Kidney (tissue), 14 donors: Measurements from ENCODE around the gene EIF4G3. TPM values are rescaled to one million over a fixed set of nuclear protein-coding genes. Genes with fewer than 3 reads are reported as not detected.
A peak's percentile ranks its signal among the peaks of the same experiment; 100 is the strongest.

ENCODE experiments used
- DNase-seq, 5 donors: peaks; one replicate each; pipeline ENCODE4 v3.0.0-alpha.2; 2013 to 2020
- FAIRE-seq: peaks from 2 replicates; lab custom pipeline; 2012; peaks lifted over from hg19 to GRCh38; lab: Jason Lieb, UNC
- H3K27ac ChIP-seq, 2 donors: one replicate each; pipeline ENCODE4 v1.7.0; 2013; ENCODE audit warnings: low read depth in 2 of 2, low read length in 2 of 2, inconsistent platforms in 1 of 2
- H3K27me3 ChIP-seq: one replicate; pipeline ENCODE4 v1.7.1; 2013; ENCODE audit warnings: low read length, inconsistent platforms; ENCODE audit not compliant: control insufficient read depth, insufficient read depth
- H3K36me3 ChIP-seq, 3 donors: one replicate each; pipeline versions ENCODE4 v1.7.0 to v1.7.1; 2013; ENCODE audit warnings: low read length in 3 of 3, control low read depth in 1 of 3, inconsistent platforms in 1 of 3; ENCODE audit not compliant: insufficient read depth in 3 of 3, control insufficient read depth in 2 of 3
- H3K4me1 ChIP-seq, 3 donors: one replicate each; pipeline versions ENCODE4 v1.7.0 to v1.7.1; 2013; ENCODE audit warnings: low read length in 3 of 3, inconsistent platforms in 1 of 3, low read depth in 1 of 3; ENCODE audit not compliant: control insufficient read depth in 2 of 3, insufficient read depth in 2 of 3
- H3K4me3 ChIP-seq, 3 donors: one replicate each; pipeline versions ENCODE4 v1.7.0 to v1.8.1; 2013; ENCODE audit warnings: low read length in 3 of 3, control low read depth in 1 of 3, inconsistent platforms in 1 of 3
- H3K9ac ChIP-seq, 3 donors: one replicate each; pipeline versions ENCODE4 v1.7.0 to v1.7.1; 2013; ENCODE audit warnings: low read length in 3 of 3, control low read depth in 1 of 3, inconsistent platforms in 1 of 3
- H3K9me3 ChIP-seq, 3 donors: one replicate each; pipeline versions ENCODE4 v1.7.0 to v1.7.1; 2013; ENCODE audit warnings: low read length in 3 of 3, control low read depth in 1 of 3, inconsistent platforms in 1 of 3; ENCODE audit not compliant: control insufficient read depth in 2 of 3, insufficient read depth in 1 of 3
- CTCF ChIP-seq: IDR thresholded peaks from 3 replicates; pipeline ENCODE4 v1.5.1; 2012; ENCODE audit warnings: mild to moderate bottlenecking, moderate library complexity, borderline replicate concordance; ENCODE audit not compliant: insufficient read depth; ENCODE audit errors: extremely low read depth
- intact Hi-C: fragments of 100-400 bp; cut with DNase I; formaldehyde crosslinking; loops from one replicate; pipeline ENCODE4 v1.11.1; 2022
- polyA plus RNA-seq: library from polyadenylated mRNA; stranded (reverse); fragments of 350-450 nt; fragmentation: Illumina TruSeq; extraction: RNeasy Lipid Tissue Mini Kit (QIAGEN cat#74804); gene quantifications from one replicate; pipeline ENCODE4 v1.2.3, GENCODE V29; 2014; ENCODE audit warnings: low read depth, low replicate concordance; ENCODE audit not compliant: insufficient read depth
- total RNA-seq: library from RNA; stranded (reverse); fragmentation: NEBNext Ultra II Directional; extraction: Animal tissue kit (Norgen Biotek cat#: 25700); gene quantifications from one replicate; pipeline ENCODE4 v1.2.1, GENCODE V29; 2021
- donor health status: control.
- donor health status: control.
- donor health status: control.
- donor health status: control.
- donor health status: control.
- donor health status: DM: yes; HTN: yes; CAD: no.
- donor health status: Normal renal cell carcinoma (clear cell type).

The EIF4G3 gene
- total and polyA plus RNA-seq, 2 donors from 2014 or later = 14.8 to 61.6 TPM

GRCh38 chr1:20936621-20937020 lies 240.1 kb downstream of the EIF4G3 start:
- peak in 1 of 5 donors; percentile 16 for DNase-seq
- intact Hi-C loops = no loop called here
- Histone ChIP-seq H3K4me1 (no peaks in the 10 kb centered on the region), H3K36me3 (peaks cover 0 to 5% (median 0%) of the 10 kb centered on the region in 3 donors), H3K4me3 (no peak overlapping the region), H3K9ac (no peak overlapping the region), H3K27me3 (no peaks in the 10 kb centered on the region), H3K27ac (no peak overlapping the region), H3K9me3 (no peaks in the 10 kb centered on the region)
- TF ChIP-seq CTCF = no peak
- FAIRE-seq = no peak

GRCh38 chr1:20936216-20936615 lies 240.5 kb downstream of the EIF4G3 start:
- intact Hi-C loops = no loop called here
- Histone ChIP-seq H3K27ac (no peak overlapping the region), H3K27me3 (no peaks in the 10 kb centered on the region), H3K9me3 (no peaks in the 10 kb centered on the region), H3K36me3 (peaks cover 0 to 2% (median 0%) of the 10 kb centered on the region in 3 donors), H3K4me3 (no peak overlapping the region), H3K9ac (no peak overlapping the region), H3K4me1 (no peaks in the 10 kb centered on the region)
- FAIRE-seq = no peak
- no peak for DNase-seq
- no peak for TF ChIP-seq CTCF

- intact Hi-C loops = no loop called here
- no peak overlapping the region for H3K27ac ChIP-seq
- DNase-seq = no peak
- no peak overlapping the region for H3K9ac ChIP-seq
- TF ChIP-seq CTCF = no peak
- H3K4me1 ChIP-seq = no peaks in the 10 kb centered on the region
- no peaks in the 10 kb centered on the region for H3K36me3 ChIP-seq
- no peaks in the 10 kb centered on the region for H3K9me3 ChIP-seq
- H3K4me3 ChIP-seq = no peak overlapping the region
- FAIRE-seq = no peak
- no peaks in the 10 kb centered on the region for H3K27me3 ChIP-seq
These were observed 241.0 kb downstream of the EIF4G3 start for GRCh38 chr1:20935717-20936116.

- Histone ChIP-seq H3K9ac (no peak overlapping the region), H3K4me3 (no peak overlapping the region), H3K4me1 (no peaks in the 10 kb centered on the region), H3K9me3 (no peaks in the 10 kb centered on the region), H3K27me3 (no peaks in the 10 kb centered on the region), H3K36me3 (peaks cover 0 to 4% (median 0%) of the 10 kb centered on the region in 3 donors), H3K27ac (no peak overlapping the region)
- DNase-seq (no peak), FAIRE-seq (no peak)
- intact Hi-C loops = no loop called here
- no peak for TF ChIP-seq CTCF
These were observed 244.2 kb downstream of the EIF4G3 start for GRCh38 chr1:20932437-20932977.
